22Rv1 (cell line): Measurements from ENCODE around the gene ZNF444.

Experiments
- H3K27ac ChIP-seq: fragments of 450-650 bp; 2 replicates; pipeline ENCODE4 v1.5.1; 2017
- ZFX ChIP-seq: fragments of 450-650 bp; IDR thresholded peaks from 2 replicates; pipeline ENCODE4 v1.6.1; 2017; ENCODE audit warnings: antibody characterized with exemption, borderline replicate concordance
- TF ChIP-seq, protein P1 (sequence below): fragments of 450-650 bp; IDR thresholded peaks from 2 replicates; pipeline ENCODE4 v1.5.1; 2017; ENCODE audit warnings: mild to moderate bottlenecking

Gene ZNF444

GRCh38 chr19:56109226-56109625 is 31.9 kb upstream of the ZNF444 start:
- no peak overlapping the region for H3K27ac ChIP-seq

GRCh38 chr19:56110515-56111448 is 30.3 kb upstream of the ZNF444 start:
- no peak for TF ChIP-seq ZFX
- TF ChIP-seq, protein P1, sequence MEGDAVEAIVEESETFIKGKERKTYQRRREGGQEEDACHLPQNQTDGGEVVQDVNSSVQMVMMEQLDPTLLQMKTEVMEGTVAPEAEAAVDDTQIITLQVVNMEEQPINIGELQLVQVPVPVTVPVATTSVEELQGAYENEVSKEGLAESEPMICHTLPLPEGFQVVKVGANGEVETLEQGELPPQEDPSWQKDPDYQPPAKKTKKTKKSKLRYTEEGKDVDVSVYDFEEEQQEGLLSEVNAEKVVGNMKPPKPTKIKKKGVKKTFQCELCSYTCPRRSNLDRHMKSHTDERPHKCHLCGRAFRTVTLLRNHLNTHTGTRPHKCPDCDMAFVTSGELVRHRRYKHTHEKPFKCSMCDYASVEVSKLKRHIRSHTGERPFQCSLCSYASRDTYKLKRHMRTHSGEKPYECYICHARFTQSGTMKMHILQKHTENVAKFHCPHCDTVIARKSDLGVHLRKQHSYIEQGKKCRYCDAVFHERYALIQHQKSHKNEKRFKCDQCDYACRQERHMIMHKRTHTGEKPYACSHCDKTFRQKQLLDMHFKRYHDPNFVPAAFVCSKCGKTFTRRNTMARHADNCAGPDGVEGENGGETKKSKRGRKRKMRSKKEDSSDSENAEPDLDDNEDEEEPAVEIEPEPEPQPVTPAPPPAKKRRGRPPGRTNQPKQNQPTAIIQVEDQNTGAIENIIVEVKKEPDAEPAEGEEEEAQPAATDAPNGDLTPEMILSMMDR = no peak
- H3K27ac ChIP-seq = no peak overlapping the region

More at GRCh38 chr19:56109226-56109625, 31.9 kb upstream of the ZNF444 start:
- TF ChIP-seq, protein P1 = no peak
- TF ChIP-seq ZFX = no peak

GRCh38 chr19:56111601-56112312 is 29.3 kb upstream of the ZNF444 start:
- no peak overlapping the region for H3K27ac ChIP-seq
- no peak for TF ChIP-seq ZFX

GRCh38 chr19:56112313-56112709 is 28.8 kb upstream of the ZNF444 start:
- H3K27ac ChIP-seq = no peak overlapping the region
- TF ChIP-seq, protein P1 = no peak
- TF ChIP-seq ZFX = no peak

DNA sequence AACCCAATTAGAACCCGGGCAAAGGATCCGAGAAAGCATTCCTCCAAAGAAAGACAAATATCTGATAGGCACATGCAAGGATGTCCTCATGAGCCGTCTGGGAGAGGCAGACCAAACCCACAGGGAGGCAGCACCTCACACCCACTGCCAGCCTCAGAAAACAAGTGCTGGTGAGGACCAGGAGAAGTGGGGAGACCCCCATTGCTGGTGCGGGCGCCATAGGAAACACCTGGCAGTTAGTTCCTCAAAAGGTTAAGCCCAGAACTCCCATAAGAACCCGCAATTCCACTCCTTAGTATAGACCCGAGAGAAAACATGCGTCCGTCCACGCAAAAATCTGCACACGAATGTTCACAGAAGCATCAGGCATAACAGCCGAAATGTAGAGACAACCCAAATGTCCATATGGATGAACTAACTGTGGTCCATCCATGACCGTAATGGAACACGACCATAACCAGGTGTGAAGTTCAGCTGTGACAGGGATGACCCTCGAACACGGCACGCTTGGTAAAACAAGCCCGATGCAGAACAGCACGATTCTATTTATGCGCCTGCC is 27.9 kb upstream of the ZNF444 start:
- TF ChIP-seq, protein P1 = no peak
- TF ChIP-seq ZFX = no peak
- H3K27ac ChIP-seq = no peak overlapping the region

DNA sequence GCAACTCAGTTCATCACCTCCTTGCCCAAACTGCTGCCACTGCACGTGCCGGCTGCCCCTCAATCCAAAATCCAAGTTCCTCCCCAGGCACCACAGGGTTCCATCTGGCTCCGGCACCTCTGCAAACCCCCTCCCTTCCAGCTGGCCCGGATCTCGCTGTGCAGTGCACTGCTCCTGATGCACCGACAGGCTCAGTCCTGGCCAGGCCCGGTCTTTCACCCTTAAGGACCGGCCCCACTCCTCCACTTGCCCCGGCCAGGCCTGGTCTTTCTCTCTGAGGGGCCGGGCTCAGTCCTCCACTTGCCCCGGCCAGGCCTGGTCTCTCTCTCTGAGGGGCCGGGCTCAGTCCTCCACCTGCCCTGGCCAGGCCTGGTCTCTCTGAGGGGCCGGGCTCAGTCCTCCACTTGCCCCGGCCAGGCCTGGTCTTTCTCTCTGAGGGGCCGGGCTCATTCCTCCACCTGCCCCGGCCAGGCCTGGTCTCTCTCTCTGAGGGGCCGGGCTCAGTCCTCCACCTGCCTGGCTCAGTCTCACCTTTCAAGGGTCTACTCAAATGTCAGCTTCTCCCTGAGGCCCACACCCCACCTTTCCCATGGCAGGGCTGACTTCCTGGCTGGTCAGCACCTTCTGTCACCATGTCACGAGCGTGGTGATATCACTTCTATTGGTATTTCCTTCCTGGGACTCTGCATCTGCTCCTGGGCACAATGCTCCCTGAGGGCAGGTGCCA is 26.9 kb upstream of the ZNF444 start:
- TF ChIP-seq, protein P1 = no peak
- TF ChIP-seq ZFX = no peak
- no peak overlapping the region for H3K27ac ChIP-seq

GRCh38 chr19:56114778-56115110 is 26.3 kb upstream of the ZNF444 start:
- no peak overlapping the region for H3K27ac ChIP-seq
- no peak for TF ChIP-seq ZFX
- TF ChIP-seq, protein P1 = no peak
